GM12873 (cell line): ENCODE results near the gene BLOC1S3.

Source experiments
- TF ChIP-seq, protein P1 (sequence below): IDR thresholded peaks from 2 replicates; pipeline ENCODE4 v1.5.1; 2012; ENCODE audit warnings: low read depth, mild to moderate bottlenecking, moderate library complexity, low read length, control low read depth; ENCODE audit not compliant: insufficient read depth; ENCODE audit errors: missing control alignments

Gene BLOC1S3

DNA sequence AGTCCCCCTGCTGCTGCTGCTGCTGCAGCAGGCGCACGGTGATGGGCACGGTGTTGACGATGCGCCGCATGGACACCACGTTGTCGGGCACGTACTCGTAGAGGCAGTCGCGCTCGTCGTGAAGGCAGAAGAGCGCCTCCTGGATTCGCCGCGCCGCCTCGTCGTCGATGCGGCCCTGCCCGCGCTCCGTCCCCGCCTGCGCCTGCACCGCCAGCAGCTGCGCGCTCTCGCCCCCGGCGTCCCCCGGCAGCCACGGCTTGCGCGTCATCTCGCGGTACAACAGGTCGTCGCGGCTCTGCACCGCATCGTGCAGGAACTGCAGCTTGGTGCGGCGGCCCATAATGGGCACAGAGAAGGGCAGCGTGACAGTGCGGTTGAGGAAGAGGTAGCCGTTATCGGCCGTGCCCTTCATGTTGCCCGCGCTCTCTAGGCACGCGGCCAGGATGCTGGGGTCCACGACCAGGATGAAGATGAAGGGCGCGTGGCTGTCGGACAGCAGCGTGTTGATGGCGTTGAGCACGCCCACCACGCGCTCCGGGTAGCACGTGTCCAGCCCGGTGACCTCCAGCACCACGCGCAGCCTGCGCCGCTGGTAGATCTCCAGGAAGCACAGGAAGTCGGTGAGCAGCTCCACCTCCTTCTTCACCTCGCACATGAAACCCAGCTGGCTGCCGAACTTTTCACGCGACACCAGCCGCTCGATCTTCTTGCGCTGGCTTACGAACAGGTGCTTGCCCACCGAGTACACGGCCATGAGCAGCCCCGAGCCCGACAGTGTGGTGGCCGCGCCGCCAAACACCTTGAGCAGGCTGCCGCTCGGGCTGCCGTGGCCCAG, 25.9 kb upstream of the BLOC1S3 start:
- TF ChIP-seq, protein P1, sequence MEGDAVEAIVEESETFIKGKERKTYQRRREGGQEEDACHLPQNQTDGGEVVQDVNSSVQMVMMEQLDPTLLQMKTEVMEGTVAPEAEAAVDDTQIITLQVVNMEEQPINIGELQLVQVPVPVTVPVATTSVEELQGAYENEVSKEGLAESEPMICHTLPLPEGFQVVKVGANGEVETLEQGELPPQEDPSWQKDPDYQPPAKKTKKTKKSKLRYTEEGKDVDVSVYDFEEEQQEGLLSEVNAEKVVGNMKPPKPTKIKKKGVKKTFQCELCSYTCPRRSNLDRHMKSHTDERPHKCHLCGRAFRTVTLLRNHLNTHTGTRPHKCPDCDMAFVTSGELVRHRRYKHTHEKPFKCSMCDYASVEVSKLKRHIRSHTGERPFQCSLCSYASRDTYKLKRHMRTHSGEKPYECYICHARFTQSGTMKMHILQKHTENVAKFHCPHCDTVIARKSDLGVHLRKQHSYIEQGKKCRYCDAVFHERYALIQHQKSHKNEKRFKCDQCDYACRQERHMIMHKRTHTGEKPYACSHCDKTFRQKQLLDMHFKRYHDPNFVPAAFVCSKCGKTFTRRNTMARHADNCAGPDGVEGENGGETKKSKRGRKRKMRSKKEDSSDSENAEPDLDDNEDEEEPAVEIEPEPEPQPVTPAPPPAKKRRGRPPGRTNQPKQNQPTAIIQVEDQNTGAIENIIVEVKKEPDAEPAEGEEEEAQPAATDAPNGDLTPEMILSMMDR: peak; percentile 8

DNA sequence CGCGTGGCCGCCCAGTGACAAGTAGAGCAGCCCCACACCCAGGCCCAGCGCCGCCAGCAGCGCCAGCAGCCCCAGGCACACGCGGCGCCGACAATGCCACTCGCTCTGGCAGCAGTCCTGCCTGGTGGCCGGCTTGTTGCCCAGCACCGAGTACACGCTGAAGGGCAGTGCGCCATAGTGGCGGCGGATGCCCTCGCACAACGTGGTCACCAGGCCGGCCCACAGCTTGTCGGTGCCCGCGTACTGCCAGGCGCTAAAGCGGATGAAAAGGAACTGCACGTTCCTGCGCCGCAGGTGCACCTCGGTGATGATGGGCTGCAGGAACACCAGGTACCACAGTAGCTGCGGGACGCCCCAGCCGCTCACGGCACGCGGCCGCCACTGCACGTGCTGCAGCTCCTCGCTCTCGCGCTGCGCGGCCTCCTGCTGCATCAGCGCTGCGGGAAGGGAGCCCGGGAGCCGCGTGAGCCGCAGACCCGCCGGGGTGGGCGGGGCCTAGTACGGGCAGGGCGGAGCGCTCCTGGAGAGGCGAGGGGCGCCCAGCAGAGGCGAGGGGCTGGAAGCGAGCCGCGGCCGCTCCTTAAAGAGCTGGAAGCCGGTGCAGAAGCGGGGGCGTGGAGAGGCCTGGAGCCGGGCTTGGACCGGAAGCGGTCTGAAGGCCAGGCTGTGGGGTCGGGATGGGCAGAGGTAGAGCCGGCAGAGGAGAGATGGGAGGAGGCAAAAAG, 25.1 kb upstream of the BLOC1S3 start:
- TF ChIP-seq, protein P1: no peak

DNA sequence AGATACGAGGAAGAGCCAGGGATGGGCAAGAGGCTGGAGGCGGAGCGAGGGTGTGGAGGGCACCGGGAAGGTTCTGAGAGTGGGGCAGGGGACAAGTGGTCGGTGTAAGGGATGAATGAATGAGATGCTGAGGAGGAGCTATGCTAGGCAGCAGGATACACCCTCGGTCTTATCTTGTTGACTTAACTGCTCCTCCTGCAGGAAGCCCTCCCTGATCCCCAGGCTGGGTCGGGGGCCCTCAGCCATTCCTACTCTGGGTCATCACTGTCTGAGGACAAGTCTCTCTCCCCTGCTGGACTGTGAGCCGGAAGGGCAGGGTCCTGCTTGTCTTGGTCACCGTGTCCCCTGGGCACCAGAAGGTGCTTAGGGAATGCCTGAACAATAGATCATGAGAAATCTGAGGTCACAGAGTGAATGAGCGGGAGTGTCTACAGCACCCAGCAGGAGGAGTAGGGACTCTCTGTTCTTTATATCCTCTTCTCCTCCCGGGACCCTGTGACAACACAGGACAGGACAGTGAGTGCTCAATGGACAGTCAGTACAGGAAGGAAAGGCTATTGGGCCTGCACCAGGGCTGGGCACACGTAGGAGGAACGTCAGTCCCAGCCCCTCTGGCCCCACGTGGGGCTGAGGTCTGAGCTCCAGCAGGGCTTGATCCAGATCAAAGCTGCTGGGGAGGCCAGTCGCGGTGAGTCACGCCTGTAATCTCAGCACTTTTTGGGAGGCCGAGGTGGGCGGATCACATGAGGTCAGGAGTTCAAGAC, 24.3 kb upstream of the BLOC1S3 start:
- TF ChIP-seq, protein P1: no peak

DNA sequence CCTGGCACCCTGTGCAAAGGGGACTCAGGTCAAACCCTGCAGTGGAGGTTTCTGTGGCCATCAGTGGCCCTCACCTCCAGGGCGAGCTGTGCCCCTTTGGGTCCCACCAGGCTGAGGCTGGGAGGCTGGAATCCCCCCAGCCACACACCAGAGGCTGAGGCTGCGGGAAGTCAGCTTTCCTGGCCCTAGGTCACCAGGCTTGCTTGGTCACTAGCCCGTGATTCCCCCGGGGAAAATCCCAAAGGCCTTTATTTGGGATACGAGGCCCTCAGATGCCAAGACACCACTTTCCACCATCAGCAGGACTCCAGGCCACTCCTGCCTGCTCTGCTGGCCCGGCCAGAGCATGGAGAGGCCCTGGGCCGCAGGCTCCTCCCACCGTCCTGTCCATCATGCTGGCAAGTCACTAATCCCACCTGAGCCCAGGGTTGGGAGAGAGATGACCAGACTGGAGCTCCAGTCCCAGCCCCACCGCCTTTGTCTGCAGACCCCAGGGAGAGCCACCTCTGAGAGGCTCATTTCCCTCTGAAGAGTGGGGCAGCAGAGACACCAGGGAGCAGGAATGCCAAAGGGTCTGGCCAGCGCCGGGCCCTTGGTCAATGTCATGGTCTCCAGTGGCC, 22.5 kb upstream of the BLOC1S3 start:
- TF ChIP-seq, protein P1: no peak

DNA sequence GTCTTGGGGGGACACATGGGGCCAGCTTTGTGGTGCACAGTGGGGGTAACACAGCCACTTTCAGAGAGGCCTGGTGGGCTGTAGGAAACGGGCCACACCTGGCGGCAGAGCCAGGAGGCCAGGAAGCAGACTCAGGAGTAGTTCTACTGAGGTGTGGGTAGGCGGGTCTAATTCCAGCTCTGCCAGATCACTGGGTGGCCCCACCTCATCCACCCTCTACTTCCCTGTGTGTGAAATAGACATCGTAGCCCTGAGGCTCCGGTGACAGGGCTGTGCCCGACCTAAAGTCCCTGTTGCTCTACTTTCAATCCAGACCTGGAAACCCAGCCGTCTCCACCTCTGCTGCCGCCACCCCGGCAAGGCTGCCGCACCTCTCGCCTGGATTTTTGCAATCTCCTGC, 21.8 kb upstream of the BLOC1S3 start:
- TF ChIP-seq, protein P1: no peak

DNA sequence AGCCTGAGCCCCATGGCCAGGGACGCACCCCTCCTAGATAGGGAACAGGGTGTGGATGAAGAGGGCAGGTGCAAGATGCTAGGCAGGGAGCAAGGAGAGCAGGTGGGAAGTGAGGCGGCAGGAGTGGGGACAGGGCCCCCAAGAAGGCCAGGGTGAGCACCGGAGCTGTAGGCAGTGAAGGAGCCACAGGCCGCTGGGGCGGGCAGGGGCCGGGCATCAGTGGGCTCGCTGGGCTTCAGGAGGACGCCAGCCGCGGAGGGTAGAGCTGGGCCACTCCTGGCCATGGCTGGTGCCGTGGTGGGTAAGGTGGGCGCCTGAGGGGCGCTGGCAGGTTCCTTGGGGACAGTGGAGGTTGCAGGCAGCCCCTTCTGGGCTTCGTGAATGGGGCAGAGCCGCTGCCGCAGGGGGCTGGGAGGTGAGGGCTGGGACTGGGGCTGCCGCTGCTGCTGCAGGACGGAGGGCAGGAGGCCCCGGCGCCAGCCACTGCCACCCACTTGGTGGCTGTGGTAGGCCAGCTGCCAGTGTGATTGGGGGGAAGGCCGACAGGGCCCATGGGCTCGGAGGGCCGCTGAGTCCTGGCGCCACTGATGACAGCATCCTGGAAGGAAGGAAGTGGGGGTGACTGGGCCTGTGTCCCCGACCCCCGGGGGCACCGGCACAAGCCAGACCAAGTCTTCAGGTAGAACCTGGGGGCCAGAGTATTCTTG, 19.9 kb upstream of the BLOC1S3 start:
- TF ChIP-seq, protein P1: no peak
